Endodermal cell (in vitro differentiated cells): ENCODE data around the gene CPEB3. TPM values are rescaled to one million over a fixed set of nuclear protein-coding genes. Genes with fewer than 3 reads are reported as not detected.
A peak's percentile ranks its signal among the peaks of the same experiment; 100 is the strongest.

Experiments used
- DNase-seq: peaks from one replicate; pipeline ENCODE4 v3.0.0-alpha.2; 2017
- H3K27ac ChIP-seq: 2 replicates; pipeline ENCODE4 v1.5.1; 2013; ENCODE audit warnings: mild to moderate bottlenecking, low read depth, low read length, moderate library complexity
- H3K27me3 ChIP-seq: 2 replicates; pipeline ENCODE4 v1.6.1; 2013; ENCODE audit warnings: mild to moderate bottlenecking, low read length, moderate library complexity; ENCODE audit not compliant: insufficient read depth, control insufficient read depth, poor library complexity, severe bottlenecking
- H3K36me3 ChIP-seq: 2 replicates; pipeline ENCODE4 v1.7.0; 2013; ENCODE audit warnings: mild to moderate bottlenecking, low read length, moderate library complexity; ENCODE audit not compliant: control insufficient read depth, insufficient read depth
- H3K4me1 ChIP-seq: one replicate; pipeline ENCODE4 v1.7.0; 2013; ENCODE audit warnings: low read length; ENCODE audit not compliant: control insufficient read depth, insufficient read depth
- H3K4me3 ChIP-seq: 2 replicates; pipeline ENCODE4 v1.5.1; 2013; ENCODE audit warnings: mild to moderate bottlenecking, low read length, moderate library complexity
- H3K9ac ChIP-seq: 2 replicates; pipeline ENCODE4 v1.6.1; 2013; ENCODE audit warnings: mild to moderate bottlenecking, low read length, moderate library complexity; ENCODE audit not compliant: poor library complexity, severe bottlenecking; ENCODE audit errors: extremely low read depth
- H3K9me3 ChIP-seq: 2 replicates; pipeline ENCODE4 v1.6.1; 2013; ENCODE audit warnings: mild to moderate bottlenecking, low read length, moderate library complexity; ENCODE audit not compliant: control insufficient read depth
- H3K27ac Mint-ChIP-seq: 2 replicates; pipeline ENCODE4 v1.8.0; 2020; ENCODE audit warnings: mixed read lengths
- H3K27me3 Mint-ChIP-seq: 2 replicates; pipeline ENCODE4 v1.8.0; 2021; ENCODE audit warnings: mild to moderate bottlenecking, mixed read lengths; ENCODE audit not compliant: insufficient read depth
- H3K36me3 Mint-ChIP-seq: 2 replicates; pipeline ENCODE4 v1.8.0; 2020; ENCODE audit warnings: low read depth, mixed read lengths
- H3K4me1 Mint-ChIP-seq: 2 replicates; pipeline ENCODE4 v1.8.0; 2020; ENCODE audit warnings: mixed read lengths
- H3K4me3 Mint-ChIP-seq: 2 replicates; pipeline ENCODE4 v1.8.0; 2020; ENCODE audit warnings: mild to moderate bottlenecking, moderate library complexity, mixed read lengths
- H3K9me3 Mint-ChIP-seq: 2 replicates; pipeline ENCODE4 v1.8.0; 2020; ENCODE audit warnings: mild to moderate bottlenecking, mixed read lengths
- WGBS, 2 experiments: methylation state at CpG; one replicate each; pipeline versions ENCODE4 v1.1.5 to v1.1.7; 2013; ENCODE audit warnings: missing lambda C conversion rate in 2 of 2, mixed read lengths in 1 of 2; ENCODE audit not compliant: insufficient coverage in 1 of 2, insufficient read length in 1 of 2; 5-methylcytosine and 5-hydroxymethylcytosine counted together
- total RNA-seq, 2 donors: library from RNA; stranded (reverse); fragmentation: NEBNext Ultra II Directional in 1 of 2; extraction: Animal tissue kit (Norgen Biotek cat#: 25700) in 1 of 2; gene quantifications; 2 replicates in 1 of 2; 3 replicates in 1 of 2; pipeline ENCODE4 v1.2.1, GENCODE V29; 2021
- TF ChIP-seq, protein P1 (sequence below): fragments of 200-600 bp; sonication (generic); conservative IDR thresholded peaks from 2 replicates; pipeline ENCODE4 v1.5.0; 2021; ENCODE audit warnings: antibody characterized with exemption, mild to moderate bottlenecking

Gene CPEB3
- total RNA-seq, 2 donors from 2014 or later = 1.1 to 1.3 TPM

DNA sequence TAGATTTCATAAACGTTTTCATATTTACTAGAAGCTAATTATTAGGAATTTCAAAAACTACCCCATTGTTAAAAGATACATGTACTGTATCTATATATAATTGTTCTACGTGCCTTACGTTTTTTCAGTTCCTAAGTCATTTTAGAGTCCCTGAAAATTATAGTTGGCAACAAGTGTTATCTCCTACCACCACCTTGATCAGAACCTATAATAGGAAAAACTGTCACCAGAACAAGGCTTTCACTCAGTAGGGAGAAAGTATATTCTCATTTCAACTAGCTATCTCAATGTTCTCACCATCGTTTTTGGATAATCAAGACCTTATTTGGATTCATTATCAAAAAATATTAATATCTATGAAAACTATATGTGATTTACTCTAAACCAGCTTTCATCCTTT lies 107.7 kb downstream of the CPEB3 start:
- Histone ChIP-seq H3K4me3 (no peak overlapping the region), H3K9me3 (no peaks in the 10 kb centered on the region), H3K36me3 (no peaks in the 10 kb centered on the region), H3K27me3 (no peaks in the 10 kb centered on the region), H3K4me1 (no peaks in the 10 kb centered on the region), H3K27ac (no peak overlapping the region), H3K9ac (no peak overlapping the region)
- TF ChIP-seq, protein P1, sequence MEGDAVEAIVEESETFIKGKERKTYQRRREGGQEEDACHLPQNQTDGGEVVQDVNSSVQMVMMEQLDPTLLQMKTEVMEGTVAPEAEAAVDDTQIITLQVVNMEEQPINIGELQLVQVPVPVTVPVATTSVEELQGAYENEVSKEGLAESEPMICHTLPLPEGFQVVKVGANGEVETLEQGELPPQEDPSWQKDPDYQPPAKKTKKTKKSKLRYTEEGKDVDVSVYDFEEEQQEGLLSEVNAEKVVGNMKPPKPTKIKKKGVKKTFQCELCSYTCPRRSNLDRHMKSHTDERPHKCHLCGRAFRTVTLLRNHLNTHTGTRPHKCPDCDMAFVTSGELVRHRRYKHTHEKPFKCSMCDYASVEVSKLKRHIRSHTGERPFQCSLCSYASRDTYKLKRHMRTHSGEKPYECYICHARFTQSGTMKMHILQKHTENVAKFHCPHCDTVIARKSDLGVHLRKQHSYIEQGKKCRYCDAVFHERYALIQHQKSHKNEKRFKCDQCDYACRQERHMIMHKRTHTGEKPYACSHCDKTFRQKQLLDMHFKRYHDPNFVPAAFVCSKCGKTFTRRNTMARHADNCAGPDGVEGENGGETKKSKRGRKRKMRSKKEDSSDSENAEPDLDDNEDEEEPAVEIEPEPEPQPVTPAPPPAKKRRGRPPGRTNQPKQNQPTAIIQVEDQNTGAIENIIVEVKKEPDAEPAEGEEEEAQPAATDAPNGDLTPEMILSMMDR = no peak
- H3K36me3 Mint-ChIP-seq = no peaks in the 10 kb centered on the region
- H3K4me3 Mint-ChIP-seq = no peak overlapping the region
- H3K27me3 Mint-ChIP-seq = no peaks in the 10 kb centered on the region
- H3K4me1 Mint-ChIP-seq = peaks cover 3% of the 10 kb centered on the region
- no peak for DNase-seq
- WGBS, 2 experiments = 100% methylated on average over 1 of the region's 4 CpGs; no CpG with 5 or more reads in 1 of the 2 experiments
- no peak overlapping the region for H3K27ac Mint-ChIP-seq
- no peaks in the 10 kb centered on the region for H3K9me3 Mint-ChIP-seq

DNA sequence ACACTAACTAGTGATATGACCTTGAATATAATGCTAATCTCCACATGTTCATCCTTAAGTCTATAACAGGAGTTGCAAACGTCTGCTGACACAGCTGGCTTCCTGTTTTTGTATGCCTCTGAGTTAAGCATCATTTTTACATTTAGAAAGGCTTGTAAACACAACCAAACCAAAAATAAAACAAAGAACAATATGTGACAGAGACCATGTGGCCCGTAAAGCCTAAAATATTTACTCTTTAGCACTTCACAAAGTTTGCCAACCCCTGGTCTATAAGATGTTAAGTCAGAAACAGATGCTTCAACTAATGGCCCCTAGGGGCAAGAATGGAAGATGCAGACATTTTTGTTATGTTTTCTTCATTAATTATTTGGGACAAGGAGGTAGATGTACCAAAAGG lies 109.3 kb downstream of the CPEB3 start:
- Histone ChIP-seq H3K4me3 (no peak overlapping the region), H3K27me3 (no peaks in the 10 kb centered on the region), H3K27ac (no peak overlapping the region), H3K9me3 (no peaks in the 10 kb centered on the region), H3K36me3 (no peaks in the 10 kb centered on the region), H3K9ac (no peak overlapping the region), H3K4me1 (no peaks in the 10 kb centered on the region)
- WGBS, 2 experiments = 50 to 88% methylated on average over 1 to 2 of the region's 2 CpGs
- Mint-ChIP-seq H3K27me3 (no peaks in the 10 kb centered on the region), H3K4me3 (no peak overlapping the region), H3K36me3 (no peaks in the 10 kb centered on the region), H3K27ac (no peak overlapping the region), H3K9me3 (no peaks in the 10 kb centered on the region), H3K4me1 (no peaks in the 10 kb centered on the region)
- TF ChIP-seq, protein P1 = peak; percentile 71
- DNase-seq = no peak

DNA sequence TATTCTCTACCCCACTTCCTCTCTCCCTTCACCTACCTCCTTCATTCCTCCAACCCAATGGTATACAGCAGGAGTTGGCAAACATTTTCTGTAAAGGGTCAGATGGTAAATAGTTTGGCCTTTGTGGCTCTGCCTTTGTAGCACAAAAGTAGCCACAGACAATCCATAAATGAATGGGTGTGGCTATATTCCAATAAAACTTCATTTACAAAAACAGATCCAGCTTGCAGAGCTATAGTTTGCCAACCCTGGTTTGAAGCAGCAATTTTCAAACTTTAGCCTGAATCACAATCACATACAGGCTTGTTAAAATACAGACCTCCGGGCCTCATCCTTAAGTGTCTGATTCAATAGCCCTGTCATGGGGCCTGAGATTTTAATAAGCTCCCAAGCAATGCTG lies 110.5 kb downstream of the CPEB3 start:
- H3K4me3 ChIP-seq = no peak overlapping the region
- Mint-ChIP-seq H3K4me1 (no peaks in the 10 kb centered on the region), H3K36me3 (no peaks in the 10 kb centered on the region), H3K4me3 (no peak overlapping the region), H3K27me3 (no peaks in the 10 kb centered on the region), H3K9me3 (no peaks in the 10 kb centered on the region), H3K27ac (no peak overlapping the region)
- no peak overlapping the region for H3K27ac ChIP-seq
- no peaks in the 10 kb centered on the region for H3K9me3 ChIP-seq
- WGBS, 2 experiments = 71 to 94% methylated on average over 1 of the region's 1 CpG
- no peak for DNase-seq
- H3K36me3 ChIP-seq = no peaks in the 10 kb centered on the region
- no peaks in the 10 kb centered on the region for H3K4me1 ChIP-seq
- no peaks in the 10 kb centered on the region for H3K27me3 ChIP-seq
- no peak overlapping the region for H3K9ac ChIP-seq
- TF ChIP-seq, protein P1 = no peak
